Measurements from ENCODE around the gene AHRR.

- TF ChIP-seq TAF1 (IDR thresholded peaks at IDR 0.05; ENCODE audit: borderline replicate concordance, insufficient read depth, low read length) (no peak), POLR2AphosphoS5 (IDR thresholded peaks at IDR 0.05; ENCODE audit: low read depth, low read length) (no peak), SIN3A (IDR thresholded peaks at IDR 0.05; ENCODE audit: borderline replicate concordance, insufficient read depth, low read length) (no peak), FOXP2 (optimal IDR thresholded peaks at IDR 0.05; ENCODE audit: borderline replicate concordance, extremely low read depth, extremely low read length, insufficient read depth) (no peak)
These were observed 62.1 kb downstream of the AHRR start for GRCh38 chr5:383621-384020.

Measured in PFSK-1 (cell line).